Common myeloid progenitor, CD34-positive (primary cell): Measurements from ENCODE around the gene COPS7B.

Experiments used
- CTCF ChIA-PET: fragments of 350-600 bp; sonication (Branson Sonifier 250); formaldehyde crosslinking; loops from one replicate; lab custom pipeline; 2021; ENCODE audit warnings: antibody characterized with exemption; lab: Charles Lee
- POLR2A ChIA-PET: fragments of 350-600 bp; sonication (Branson Sonifier 250); formaldehyde crosslinking; loops from one replicate; lab custom pipeline; 2021; ENCODE audit warnings: antibody characterized with exemption; lab: Charles Lee
- DNase-seq, 3 donors: peaks; one replicate each; pipeline versions ENCODE4 v3.0.0 to v3.0.0-alpha.2; 2013
- H3K27ac ChIP-seq, 2 experiments: 1 replicate in 1 of 2; 2 replicates in 1 of 2; pipeline ENCODE4 v1.7.0; 2013; ENCODE audit warnings: inconsistent platforms in 2 of 2, low read length in 2 of 2, mild to moderate bottlenecking in 2 of 2, low read depth in 1 of 2, moderate library complexity in 1 of 2; ENCODE audit not compliant: severe bottlenecking in 2 of 2, insufficient read depth in 1 of 2, poor library complexity in 1 of 2
- H3K27me3 ChIP-seq, 5 experiments: replicated peaks in 2 of 5; 1 replicate in 3 of 5; 2 replicates in 2 of 5; pipeline versions ENCODE4 v1.6.1 to v1.7.0; 2013; ENCODE audit warnings: low read length in 4 of 5, mild to moderate bottlenecking in 2 of 5, moderate library complexity in 2 of 5, inconsistent platforms in 1 of 5; ENCODE audit not compliant: insufficient read depth in 5 of 5, control insufficient read depth in 4 of 5
- H3K36me3 ChIP-seq, 4 experiments: 1 replicate in 2 of 4; 2 replicates in 2 of 4; pipeline versions ENCODE4 v1.6.1 to v1.7.0; 2013; ENCODE audit warnings: low read length in 3 of 4, control low read depth in 1 of 4, mild to moderate bottlenecking in 1 of 4; ENCODE audit not compliant: control insufficient read depth in 4 of 4, insufficient read depth in 4 of 4
- H3K4me1 ChIP-seq, 4 experiments: 1 replicate in 3 of 4; 2 replicates in 1 of 4; pipeline versions ENCODE4 v1.6.1 to v1.7.1; 2013; ENCODE audit warnings: low read length in 3 of 4, mild to moderate bottlenecking in 3 of 4, control low read depth in 1 of 4, inconsistent platforms in 1 of 4, moderate library complexity in 1 of 4; ENCODE audit not compliant: control insufficient read depth in 4 of 4, insufficient read depth in 4 of 4; ENCODE audit errors: control extremely low read depth in 1 of 4
- H3K4me3 ChIP-seq, 7 experiments: 1 replicate in 4 of 7; 2 replicates in 3 of 7; pipeline versions ENCODE4 v1.5.1 to v1.7.0; 2013; ENCODE audit warnings: mild to moderate bottlenecking in 7 of 7, low read length in 6 of 7, moderate library complexity in 6 of 7, inconsistent platforms in 2 of 7, low read depth in 2 of 7, control low read depth in 1 of 7; ENCODE audit not compliant: insufficient read depth in 4 of 7, control insufficient read depth in 1 of 7; ENCODE audit errors: extremely low read depth in 1 of 7
- H3K9me3 ChIP-seq, 5 experiments: 1 replicate in 4 of 5; 2 replicates in 1 of 5; pipeline versions ENCODE4 v1.6.1 to v1.7.1; 2013; ENCODE audit warnings: low read length in 4 of 5, mild to moderate bottlenecking in 2 of 5, inconsistent platforms in 1 of 5, low read depth in 1 of 5, moderate library complexity in 1 of 5; ENCODE audit not compliant: control insufficient read depth in 4 of 5, insufficient read depth in 2 of 5; ENCODE audit errors: control extremely low read depth in 1 of 5
- WGBS: methylation state at CpG from one replicate; pipeline ENCODE4 v1.1.5; 2013; ENCODE audit not compliant: insufficient coverage; 5-methylcytosine and 5-hydroxymethylcytosine counted together

Gene COPS7B

GRCh38 chr2:231769170-231770136, 16.8 kb upstream of the COPS7B start:
- H3K4me3 ChIP-seq, result no peak overlapping the region
- no peak overlapping the region for H3K27ac ChIP-seq
- ChIA-PET POLR2A (no interaction called here), CTCF (interaction anchor here (0.8 to 1.1 kb wide), 3 partner anchors 54 to 117 kb away, joined by 3 to 5 read pairs (median 3); no protein-coding TSS in a partner anchor)
- H3K4me1 ChIP-seq, result peaks cover 4 to 28% (median 11%) of the 10 kb centered on the region in 4 experiments
- no peaks in the 10 kb centered on the region for H3K36me3 ChIP-seq
- peak in 1 of 3 donors; percentile 2 for DNase-seq
- WGBS, result 80% methylated on average over 2 of the region's 6 CpGs
- H3K9me3 ChIP-seq, result no peaks in the 10 kb centered on the region
- no peaks in the 10 kb centered on the region for H3K27me3 ChIP-seq

DNA sequence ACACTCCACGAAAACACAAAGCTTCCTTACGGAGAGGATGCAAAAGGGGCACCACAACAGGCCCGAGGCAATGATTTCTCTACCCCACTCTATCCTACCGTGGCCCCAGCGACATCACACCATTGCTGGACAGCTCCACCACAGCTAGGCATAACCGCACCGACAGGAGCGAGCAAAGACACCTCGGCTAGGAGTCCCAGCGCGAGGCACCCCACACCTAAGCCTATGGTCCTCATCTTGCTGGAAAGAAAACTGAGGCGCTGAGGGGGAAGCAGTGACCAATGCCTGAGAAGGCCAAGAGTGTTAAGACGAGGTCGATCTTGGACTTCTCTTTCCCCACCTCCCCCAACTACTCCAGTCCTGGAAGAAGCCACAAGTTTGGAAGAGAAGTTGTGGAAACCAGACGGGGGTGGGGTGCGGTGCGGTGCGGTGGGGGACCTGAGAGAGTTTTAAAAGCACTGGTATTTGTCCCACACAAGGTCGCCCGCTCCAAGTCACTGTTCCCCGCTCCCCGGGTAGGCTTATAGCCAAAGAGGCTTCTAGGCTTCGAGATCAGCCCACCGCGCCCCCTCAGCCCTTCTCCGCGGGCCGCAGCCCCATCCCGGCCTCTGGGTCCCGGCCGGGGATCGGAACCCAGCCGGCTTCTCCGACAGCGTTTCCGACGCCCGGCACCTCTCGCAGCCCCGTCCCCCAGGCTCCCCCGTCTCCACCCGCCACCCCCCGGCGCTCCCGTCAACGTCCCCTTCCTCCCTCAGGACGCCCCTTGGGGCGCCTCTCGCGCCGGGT, 5.9 kb upstream of the COPS7B start:
- H3K4me1 ChIP-seq, result peaks cover 19 to 27% (median 24%) of the 10 kb centered on the region in 4 experiments
- H3K36me3 ChIP-seq, result peaks cover 0 to 2% (median under 1%) of the 10 kb centered on the region in 4 experiments
- ChIA-PET CTCF (interaction anchor here (0.8 kb wide), 1 partner anchor 12 kb away, joined by 3 read pairs; no protein-coding TSS in a partner anchor), POLR2A (no interaction called here)
- no peaks in the 10 kb centered on the region for H3K9me3 ChIP-seq
- 12% methylated on average over 38 of the region's 51 CpGs for WGBS
- H3K27me3 ChIP-seq, result peaks cover 0 to 2% (median 0%) of the 10 kb centered on the region in 5 experiments
- peak overlapping the region in 1 of 2 experiments; percentile 82 for H3K27ac ChIP-seq
- peak in 2 of 3 donors; percentile 31 to 56 for DNase-seq
- H3K4me3 ChIP-seq, result peak overlapping the region; percentile 86 to 98 (median 94)

GRCh38 chr2:231780909-231781797, 5.1 kb upstream of the COPS7B start, which contains the start of gene PDE6D:
Gene PDE6D (minus strand): TSS chr2:231781282. CDS start chr2:231781114, 168 bp downstream.
- Histone ChIP-seq H3K36me3 (peaks cover 0 to 2% (median under 1%) of the 10 kb centered on the region in 4 experiments), H3K9me3 (no peaks in the 10 kb centered on the region), H3K4me1 (peaks cover 19 to 32% (median 27%) of the 10 kb centered on the region in 4 experiments), H3K4me3 (peak within 1 kb of the TSS; percentile 86 to 98 (median 94)), H3K27me3 (peaks cover 0 to 2% (median 0%) of the 10 kb centered on the region in 5 experiments), H3K27ac (peak within 1 kb of the TSS; percentile 26 to 82)
- peak; percentile 95 to 97 (median 96) for DNase-seq
- ChIA-PET POLR2A (interaction anchor here (0.6 kb wide), 2 partner anchors 114 to 179 kb away, joined by 3 read pairs; no protein-coding TSS in a partner anchor), CTCF (no interaction called here)
- WGBS, result 0% methylated on average over 43 of the region's 67 CpGs

GRCh38 chr2:231781798-231782726, 4.2 kb upstream of the COPS7B start:
- 0% methylated on average over 5 of the region's 12 CpGs for WGBS
- peaks cover 21 to 37% (median 32%) of the 10 kb centered on the region in 4 experiments for H3K4me1 ChIP-seq
- H3K9me3 ChIP-seq, result no peaks in the 10 kb centered on the region
- ChIA-PET POLR2A (interaction anchor here (0.6 kb wide), 2 partner anchors 115 to 180 kb away, joined by 3 read pairs; no protein-coding TSS in a partner anchor), CTCF (no interaction called here)
- peaks cover 0 to 2% (median 0%) of the 10 kb centered on the region in 4 experiments for H3K36me3 ChIP-seq
- peak in 2 of 3 donors; percentile 44 to 56 for DNase-seq
- H3K4me3 ChIP-seq, result peak overlapping the region; percentile 86 to 98 (median 94)
- H3K27me3 ChIP-seq, result peaks cover 0 to 2% (median 0%) of the 10 kb centered on the region in 5 experiments
- peak overlapping the region; percentile 26 to 82 for H3K27ac ChIP-seq

DNA sequence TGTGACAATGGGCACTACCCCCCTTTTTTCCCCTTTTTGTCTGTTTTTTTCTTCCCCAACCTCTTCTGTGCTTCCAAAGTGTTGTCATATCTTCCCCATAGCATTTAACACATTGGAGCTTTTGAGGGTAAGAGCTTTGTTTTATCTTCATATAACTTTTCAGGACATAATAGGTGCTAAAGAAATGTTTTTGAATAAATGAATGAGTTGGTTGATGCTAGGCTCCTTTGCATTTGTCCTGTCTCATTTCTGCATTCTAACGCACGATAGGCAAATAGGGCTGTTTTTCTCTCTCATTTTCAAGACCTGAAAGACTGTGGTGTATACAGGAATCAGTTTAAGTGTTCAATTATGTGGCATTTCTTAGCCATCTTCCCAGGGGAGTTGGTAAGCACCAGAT, 832 bp upstream of the COPS7B start:
- ChIA-PET CTCF (interaction anchor here (0.8 to 1.3 kb wide), 3 partner anchors 13 to 73 kb away, joined by 3 to 4 read pairs (median 3); no protein-coding TSS in a partner anchor), POLR2A (interaction anchor here (1.3 kb wide), 1 partner anchor 11 kb away, joined by 3 read pairs; no protein-coding TSS in a partner anchor)
- peaks cover 16 to 39% (median 31%) of the 10 kb centered on the region in 4 experiments for H3K4me1 ChIP-seq
- H3K36me3 ChIP-seq, result peaks cover 2 to 19% (median 13%) of the 10 kb centered on the region in 4 experiments
- WGBS, result 100% methylated on average over 2 of the region's 2 CpGs
- no peaks in the 10 kb centered on the region for H3K9me3 ChIP-seq
- peak in 1 of 3 donors; percentile 3 for DNase-seq
- peak overlapping the region in 2 of 7 experiments; percentile 97 to 99 for H3K4me3 ChIP-seq
- peak overlapping the region in 1 of 2 experiments; percentile 78 for H3K27ac ChIP-seq
- H3K27me3 ChIP-seq, result no peaks in the 10 kb centered on the region
